RKO (cell line): ENCODE data around the gene CLEC18A.
A peak's percentile ranks its signal among the peaks of the same experiment; 100 is the strongest.
"Not testable (repeated sequence)": the region's sequence is repeated elsewhere in the genome, so short reads cannot be mapped to it uniquely, and the experiment has no call there.

Experiments used
- DNase-seq: peaks from one replicate; pipeline ENCODE4 v3.0.0-alpha.2; 2016; ENCODE audit warnings: low spot score

The CLEC18A gene

DNA sequence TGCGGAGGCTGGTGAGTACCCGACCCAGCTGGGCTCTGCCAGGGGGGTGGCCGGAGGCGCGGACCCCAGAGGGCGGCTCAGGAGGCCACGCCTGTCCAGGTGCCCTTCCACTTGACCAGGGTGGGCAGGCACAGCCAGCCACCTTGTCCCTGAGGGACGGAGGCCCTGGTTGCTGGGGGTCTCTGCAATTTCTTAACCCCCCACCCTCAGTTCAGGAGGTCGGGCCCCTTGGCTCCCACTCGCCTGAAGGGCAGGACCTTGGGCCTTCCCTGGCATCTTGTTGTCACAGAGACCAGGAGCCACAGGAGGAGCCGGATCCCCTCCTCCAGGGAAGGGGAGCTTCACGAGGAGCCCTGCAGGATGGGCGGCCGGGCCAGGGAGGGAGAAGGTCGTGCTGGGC lies 982 bp downstream of the CLEC18A start:
- not testable (repeated sequence) for DNase-seq

DNA sequence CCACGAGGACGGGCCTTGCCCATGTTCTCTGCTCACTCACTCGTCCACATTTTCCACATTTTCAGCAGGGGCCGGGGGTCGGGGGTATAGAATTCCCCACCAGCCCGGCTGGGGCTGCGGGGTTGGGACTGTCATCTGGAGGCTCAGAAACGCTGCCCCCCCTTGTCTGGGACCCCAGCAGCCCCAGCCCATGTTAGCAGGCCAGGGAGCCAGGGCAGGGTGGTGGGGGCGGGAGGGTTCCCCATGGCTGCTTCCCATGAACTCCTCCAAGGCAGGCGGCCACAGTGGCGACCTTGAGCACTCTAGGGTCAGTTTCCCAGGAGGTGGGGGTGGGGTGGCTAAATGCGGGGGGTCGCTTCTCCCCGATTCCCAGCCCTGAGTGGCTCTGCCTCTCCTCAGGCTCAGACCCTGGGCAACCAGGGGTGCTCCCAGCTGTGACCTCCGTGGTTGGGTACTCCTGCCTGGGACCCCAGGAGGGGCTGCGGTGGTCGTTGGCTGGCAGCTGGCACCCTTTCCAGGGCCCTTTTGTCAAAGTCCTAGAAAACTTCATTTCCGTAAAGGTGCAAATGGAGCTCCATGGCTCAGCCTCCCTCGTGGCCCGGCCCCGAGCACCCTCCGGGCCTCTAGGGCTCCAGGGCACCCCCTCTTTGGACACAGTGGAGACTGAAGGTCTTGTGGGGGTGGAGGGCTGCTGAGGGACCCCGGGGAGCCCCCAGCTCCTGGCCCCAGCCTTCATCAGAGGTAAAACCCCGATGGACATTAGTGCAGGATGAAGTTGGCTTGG lies 1.6 kb downstream of the CLEC18A start:
- not testable (repeated sequence) for DNase-seq

DNA sequence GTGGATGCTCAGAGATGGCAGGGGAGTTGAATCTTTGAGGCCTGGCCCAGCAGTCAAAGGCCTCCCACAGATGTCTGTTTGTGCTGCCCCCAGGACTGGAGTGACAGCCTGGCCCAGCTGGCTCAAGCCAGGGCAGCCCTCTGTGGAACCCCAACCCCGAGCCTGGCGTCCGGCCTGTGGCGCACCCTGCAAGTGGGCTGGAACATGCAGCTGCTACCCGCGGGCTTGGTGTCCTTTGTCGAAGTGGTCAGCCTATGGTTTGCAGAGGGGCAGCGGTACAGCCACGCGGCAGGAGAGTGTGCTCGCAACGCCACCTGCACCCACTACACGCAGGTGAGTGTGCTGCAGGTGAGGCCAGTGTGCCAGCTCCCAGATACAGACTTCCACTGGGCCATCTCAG lies 3.1 kb downstream of the CLEC18A start:
- DNase-seq: not testable (repeated sequence)

DNA sequence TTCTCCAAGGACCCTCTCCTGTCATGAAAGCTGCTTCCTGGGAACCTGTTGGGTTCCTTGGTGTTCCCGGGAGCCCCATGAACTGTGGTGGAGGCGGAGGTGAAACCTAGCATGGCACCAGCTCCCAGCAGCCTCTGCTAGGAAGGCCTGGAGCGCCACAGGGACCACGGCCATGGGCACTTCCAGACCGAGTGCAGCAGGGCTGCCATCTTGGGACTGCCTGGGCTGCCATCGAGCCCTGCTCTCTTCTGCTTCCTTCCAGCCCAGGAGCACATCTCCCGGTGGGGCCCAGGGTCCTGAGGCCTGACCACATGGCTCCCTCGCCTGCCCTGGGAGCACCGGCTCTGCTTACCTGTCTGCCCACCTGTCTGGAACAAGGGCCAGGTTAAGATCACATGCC lies 12.2 kb downstream of the CLEC18A start:
- not testable (repeated sequence) for DNase-seq

DNA sequence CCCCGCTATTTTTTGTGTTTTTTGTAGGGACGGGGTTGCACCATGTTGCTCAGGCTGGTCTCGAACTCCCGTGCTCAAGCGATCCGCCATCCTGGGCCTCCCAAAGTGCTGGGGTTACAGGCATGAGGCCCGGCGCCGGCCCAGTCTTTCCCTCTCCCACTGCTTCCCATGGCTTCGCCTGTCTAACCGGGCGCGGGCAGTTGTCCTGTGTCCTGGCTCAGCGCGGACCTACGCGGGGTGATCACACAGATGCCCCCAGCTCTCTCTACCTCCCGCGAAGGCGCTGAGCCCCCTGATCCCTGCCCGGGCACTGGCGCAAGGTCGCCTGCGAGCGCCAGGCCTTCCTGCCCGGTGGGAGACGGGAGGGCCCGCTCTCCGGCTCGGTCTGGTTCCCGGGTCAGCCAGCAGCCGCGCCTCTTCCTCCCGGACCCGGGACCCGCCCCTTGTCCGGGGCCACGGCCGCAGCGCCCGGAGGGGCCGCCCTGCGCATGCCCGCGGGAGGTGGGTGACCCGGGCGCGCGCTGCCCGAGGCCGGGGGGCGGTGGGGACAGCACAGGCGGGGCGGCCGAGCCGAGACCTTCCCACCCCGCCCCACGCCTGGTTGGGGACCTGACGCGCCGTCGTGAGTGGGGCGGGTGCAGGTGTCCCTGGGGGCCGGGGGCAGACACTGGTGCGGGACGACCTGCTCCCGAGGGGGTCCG lies 14.0 kb downstream of the CLEC18A start:
- not testable (repeated sequence) for DNase-seq

DNA sequence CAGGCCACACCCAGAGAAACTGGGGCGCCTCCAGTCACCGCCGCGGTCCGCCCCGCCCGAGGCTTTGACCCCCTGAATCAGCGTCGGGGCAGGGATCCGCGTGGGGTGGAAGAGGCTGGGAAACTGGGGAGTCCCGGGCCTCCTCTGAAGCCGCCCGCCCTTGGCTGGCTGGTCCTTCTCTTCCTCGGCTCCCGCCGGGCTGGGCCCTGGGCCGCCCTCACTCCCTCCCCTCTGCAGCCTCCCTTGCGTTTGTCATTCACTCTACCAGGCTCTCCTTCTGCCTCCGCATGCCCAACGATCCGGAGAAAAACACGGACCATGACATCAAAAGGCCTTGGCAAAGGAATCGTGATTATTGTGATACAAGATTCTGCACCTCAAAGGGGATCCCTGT lies 14.5 kb downstream of the CLEC18A start:
- not testable (repeated sequence) for DNase-seq

DNA sequence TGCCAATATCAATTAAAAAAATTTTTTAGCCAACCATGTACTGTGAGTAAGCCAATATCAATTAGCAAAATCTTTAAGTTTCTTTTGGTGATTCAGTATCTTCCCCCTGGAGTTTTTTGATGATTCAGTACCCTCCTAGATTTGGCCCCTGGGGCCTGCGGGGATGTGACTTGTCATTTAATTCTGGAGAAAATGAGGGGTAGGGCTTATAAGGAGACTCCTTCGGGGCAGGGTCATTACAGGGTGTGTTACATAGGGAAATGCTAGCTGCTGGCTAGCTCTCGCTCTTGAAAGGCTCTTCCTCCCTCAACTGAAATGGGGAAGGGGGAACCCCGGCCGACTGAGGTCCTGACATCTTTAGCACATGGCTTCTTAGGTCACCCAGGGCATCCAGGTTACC lies 16.6 kb downstream of the CLEC18A start:
- DNase-seq: not testable (repeated sequence)

DNA sequence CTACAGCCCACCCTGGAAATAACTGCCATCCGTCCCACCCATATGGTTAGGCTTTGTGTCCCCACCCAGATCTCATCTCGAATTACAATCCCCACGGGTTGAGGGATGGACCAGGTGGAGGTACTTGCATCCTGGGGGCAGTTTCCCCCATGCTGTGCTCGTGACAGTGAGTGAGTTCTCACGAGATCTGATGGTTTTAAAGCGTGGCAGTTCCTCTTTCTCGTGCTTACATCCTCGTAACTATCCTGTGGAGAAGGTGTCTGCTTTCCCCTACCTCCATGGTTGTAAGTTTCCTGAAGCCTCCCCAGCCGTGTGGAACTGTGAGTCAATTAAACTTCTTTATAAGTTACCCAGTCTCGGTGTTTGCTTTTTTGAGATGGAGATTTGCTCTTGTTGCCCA lies 17.0 kb downstream of the CLEC18A start:
- not testable (repeated sequence) for DNase-seq

DNA sequence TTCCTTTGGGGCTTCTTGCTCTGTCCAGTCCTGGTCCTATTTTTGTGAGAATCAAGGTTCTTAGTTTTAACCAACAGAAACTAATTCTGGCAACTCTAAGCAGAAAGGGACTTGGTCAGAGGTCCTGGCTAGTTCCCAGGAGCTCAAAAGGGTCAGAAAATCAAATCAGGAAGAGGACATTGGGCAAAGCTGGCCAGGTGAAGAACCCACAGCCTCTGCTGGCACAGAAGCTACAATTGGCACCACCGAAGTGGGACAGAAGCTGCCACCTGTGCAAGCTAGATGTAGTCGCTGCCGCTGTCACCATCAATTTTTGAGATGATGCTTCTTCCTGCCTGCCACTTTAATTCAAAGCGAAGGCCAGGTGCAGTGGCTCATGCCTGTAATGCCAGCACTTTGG lies 18.5 kb downstream of the CLEC18A start:
- not testable (repeated sequence) for DNase-seq

DNA sequence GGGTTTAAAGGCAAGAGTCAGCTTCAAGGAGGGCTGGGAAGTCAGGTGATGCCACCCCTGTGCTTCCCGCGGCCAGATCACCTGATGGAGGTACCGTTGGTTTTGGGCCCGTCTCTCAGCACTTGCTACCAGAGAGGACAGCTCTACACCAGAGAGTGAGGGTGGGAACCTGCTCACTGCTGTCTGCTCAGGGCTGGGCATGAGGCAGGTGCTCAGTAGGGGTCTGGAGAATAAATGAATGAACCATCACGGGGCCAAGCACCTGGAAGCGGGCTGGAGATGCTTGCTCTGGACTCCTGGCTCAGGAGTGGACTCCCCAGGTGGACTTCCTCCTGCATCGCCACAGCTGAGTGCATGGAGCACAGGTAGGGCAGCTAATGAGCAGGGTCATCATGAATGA lies 21.0 kb downstream of the CLEC18A start:
- not testable (repeated sequence) for DNase-seq

DNA sequence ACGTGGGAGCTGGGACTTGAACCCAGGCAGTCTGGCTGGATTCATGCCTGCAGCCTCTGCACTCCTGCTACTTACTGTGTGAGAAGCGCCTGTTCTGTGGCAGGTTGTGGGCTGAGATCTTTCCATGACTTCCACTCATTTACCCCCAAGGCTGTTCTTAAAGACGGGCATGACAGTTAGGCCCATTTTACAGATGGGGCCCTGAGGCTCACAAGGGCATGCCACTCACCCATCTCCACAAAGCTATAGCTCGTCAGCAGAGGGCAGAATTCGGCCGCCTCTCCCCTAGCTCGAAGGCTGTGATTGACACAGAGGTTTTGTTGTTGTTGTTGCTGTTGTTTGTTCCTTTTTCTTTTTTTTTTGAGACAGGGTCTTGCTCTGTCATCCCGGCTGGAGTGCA lies 21.8 kb downstream of the CLEC18A start:
- not testable (repeated sequence) for DNase-seq

DNA sequence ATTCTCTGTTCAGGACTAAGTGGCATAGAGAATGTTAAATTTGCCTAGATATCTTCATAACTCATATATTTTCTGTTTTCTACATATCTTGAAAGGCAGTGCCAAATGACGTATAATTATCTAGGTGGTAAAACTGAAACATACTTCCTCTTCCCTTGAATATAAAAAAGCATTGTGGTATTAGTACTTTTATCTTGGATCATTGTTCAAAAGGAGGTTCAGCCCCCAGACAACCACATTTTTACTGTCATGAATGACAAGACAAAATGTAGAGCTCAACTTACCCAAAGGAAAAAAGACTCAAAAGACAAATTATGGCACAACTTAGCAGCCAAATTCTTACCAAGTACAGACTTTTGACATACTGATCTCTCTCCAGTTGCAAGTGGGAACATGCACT lies 34.1 kb downstream of the CLEC18A start:
- DNase-seq: not testable (repeated sequence)

DNA sequence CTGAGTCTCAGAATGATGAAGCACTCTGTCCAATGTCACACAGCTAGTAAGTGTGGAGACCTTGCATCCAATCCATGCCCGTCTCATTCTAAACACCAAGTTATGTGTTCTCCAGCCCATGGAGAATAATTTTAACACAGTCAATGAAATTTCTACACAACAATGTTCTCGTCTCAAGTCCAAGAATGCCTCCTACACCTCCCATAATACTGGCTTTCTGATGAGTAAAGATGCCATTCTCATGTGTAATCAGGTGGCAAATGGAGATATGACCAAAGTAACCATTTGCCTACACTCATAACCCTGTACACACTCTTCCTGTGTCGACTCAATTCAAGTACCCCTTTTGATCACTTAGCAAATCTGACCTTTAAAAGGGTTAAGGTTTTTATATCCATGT lies 46.8 kb downstream of the CLEC18A start:
- peak; percentile 29 for DNase-seq

DNA sequence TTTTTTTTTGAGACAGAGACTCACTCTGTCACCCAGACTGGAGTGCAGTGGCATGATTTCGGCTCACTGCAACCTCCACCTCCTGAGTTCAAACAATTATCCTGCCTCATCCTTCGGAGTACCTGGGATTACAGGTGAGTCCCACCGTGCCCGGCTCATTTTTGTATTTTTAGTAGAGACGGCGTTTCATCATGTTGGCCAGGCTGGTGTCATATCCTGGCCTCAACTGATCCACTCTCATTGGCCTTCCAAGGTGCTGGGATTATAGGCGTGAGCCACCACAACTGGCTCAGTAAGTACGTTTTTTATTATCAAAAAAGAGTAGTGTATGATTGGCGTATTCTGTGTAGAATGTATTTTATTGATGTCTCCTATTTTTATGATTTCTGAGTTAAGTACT lies 48.7 kb downstream of the CLEC18A start:
- DNase-seq: not testable (repeated sequence)

DNA sequence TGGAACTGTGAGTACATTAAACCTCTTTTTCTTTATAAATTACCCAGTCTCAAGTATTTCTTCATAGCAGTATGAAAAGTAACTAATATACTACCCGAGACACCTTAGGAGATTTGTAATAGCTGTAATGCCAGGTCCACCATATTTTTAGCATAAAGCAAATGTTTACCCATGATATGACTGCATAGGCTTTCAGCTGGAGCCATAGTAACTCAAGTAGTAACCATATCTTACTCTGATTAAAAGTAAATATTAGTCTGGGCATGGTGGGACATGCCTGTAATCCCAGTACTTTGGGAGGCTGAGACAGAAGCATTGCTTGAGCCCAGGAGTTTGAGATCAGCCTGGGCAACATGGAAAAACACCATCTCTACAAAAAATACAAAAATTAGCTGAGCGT lies 52.4 kb downstream of the CLEC18A start:
- DNase-seq: not testable (repeated sequence)

DNA sequence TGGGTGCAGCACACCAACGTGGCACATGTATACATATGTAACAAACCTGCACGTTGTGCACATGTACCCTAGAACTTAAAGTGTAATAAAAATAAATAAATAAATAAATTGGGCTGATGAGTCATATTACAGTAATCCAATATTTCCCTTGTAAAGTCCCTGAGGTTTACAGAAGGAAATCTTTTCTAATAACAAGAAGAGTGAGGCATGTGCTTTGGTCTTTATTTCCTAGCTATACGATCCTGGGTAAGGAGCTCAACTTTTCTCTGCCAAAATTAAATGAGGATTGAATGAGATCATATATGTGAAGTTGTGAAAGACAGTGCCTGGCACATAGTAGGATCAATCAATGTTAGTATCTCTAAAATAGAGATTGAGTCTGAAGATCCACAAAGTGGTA lies 57.5 kb downstream of the CLEC18A start:
- DNase-seq: not testable (repeated sequence)

DNA sequence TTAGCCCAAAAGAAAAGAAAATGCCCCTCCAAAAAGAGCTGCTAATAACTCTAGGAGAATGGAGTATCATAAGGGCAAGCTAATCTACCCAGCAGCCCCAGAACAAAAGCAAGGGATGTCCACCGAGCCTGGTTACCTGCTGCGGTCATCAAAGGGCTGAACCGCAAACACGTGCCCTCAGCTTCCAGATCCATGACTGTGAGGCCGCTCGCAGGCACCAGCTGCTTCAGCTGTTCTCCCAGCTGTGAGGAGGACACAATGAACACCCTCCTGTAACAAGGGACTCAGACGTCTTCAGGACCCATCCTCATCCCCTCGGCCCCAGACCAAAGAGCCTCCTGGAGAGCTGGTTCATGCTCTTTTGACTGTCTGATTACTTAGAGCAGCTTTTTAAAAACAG lies 59.5 kb downstream of the CLEC18A start:
- DNase-seq: not testable (repeated sequence)

DNA sequence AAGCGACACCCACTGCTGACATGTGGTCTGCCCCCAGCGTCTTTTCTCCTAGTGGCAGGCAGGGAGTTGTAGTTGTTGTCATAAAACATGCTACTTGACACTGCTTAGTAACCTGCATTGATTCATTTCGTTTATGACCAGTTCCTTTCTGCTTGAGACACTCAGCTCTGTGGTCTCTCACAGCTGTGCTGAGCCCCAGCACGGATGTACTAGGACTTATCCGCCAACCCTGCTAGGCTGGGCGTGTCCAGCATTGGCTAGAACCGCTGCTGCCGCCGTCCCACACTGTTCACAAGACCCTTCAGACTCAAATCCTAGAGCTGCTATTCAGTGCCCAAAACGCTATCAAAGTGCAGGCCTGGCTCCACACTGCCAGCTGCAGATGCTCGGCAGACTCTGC lies 60.0 kb downstream of the CLEC18A start:
- not testable (repeated sequence) for DNase-seq

DNA sequence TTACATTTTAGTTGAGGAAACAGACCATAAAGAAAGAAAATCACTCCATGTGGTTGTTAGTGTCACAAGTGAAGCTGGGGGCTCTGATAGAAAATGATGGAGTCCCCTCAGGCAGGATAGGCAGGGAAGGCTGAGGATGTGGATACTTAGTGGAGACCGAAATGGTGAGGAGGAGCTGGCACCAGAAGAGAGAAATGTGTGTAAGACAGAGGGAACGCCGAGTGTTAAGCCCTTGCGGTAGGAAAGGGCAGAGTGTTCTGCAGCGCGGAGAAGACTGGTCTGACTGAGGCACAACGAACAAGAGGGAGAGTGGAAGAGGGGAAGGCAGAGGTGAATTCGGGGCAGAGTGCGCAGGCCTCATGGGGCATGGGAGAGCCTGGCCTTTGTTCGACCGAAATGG lies 61.2 kb downstream of the CLEC18A start:
- not testable (repeated sequence) for DNase-seq

DNA sequence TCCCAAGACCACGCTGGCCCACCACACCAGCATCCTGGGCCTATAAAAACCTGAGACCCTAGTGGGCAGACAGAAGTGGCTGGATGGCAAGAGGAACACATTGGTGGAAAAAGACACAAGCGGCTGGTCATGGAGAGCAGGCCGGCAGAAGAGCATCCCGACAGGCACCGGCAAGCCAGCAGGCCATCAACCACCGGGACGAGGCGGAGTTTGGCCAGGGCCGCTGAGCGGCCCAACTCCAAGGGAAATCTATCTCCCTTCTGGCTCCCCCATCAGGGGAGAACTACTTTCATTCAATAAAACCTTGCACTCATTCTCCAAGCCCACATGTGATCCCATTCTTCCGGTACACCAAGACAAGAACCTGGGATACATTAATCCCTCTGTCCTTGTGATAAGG lies 61.8 kb downstream of the CLEC18A start:
- DNase-seq: not testable (repeated sequence)
